ENCODE data around the gene REG3G. TPM values are rescaled to one million over a fixed set of nuclear protein-coding genes. Genes with fewer than 3 reads are reported as not detected.

REG3G gene
- polyA plus RNA-seq, 1 donor from 2014 or later = not detected

GRCh38 chr2:79011496-79011895 is 14.0 kb upstream of the REG3G start:
- no peak overlapping the region for H3K4me2 ChIP-seq (ENCODE audit: low read length)
- H3K36me3 ChIP-seq (ENCODE audit: insufficient read depth, low read length) = no peaks in the 10 kb centered on the region
- H3K9ac ChIP-seq (ENCODE audit: low read length) = no peak overlapping the region
- H3K27ac ChIP-seq (ENCODE audit: low read length) = no peak overlapping the region
- H3K27me3 ChIP-seq (ENCODE audit: insufficient read depth, low read depth, low read length) = no peaks in the 10 kb centered on the region
- H2AFZ ChIP-seq (ENCODE audit: low read depth, low read length) = no peak overlapping the region
- H3F3A ChIP-seq (ENCODE audit: insufficient read depth, low read length, poor library complexity, severe bottlenecking) = no peaks in the 10 kb centered on the region
- H3K9me3 ChIP-seq (ENCODE audit: low read length) = no peaks in the 10 kb centered on the region
- no peaks in the 10 kb centered on the region for H3K79me2 ChIP-seq (replicated peaks; ENCODE audit: insufficient read depth, low read length)
- no peaks in the 10 kb centered on the region for H4K20me1 ChIP-seq (ENCODE audit: insufficient read depth)
- H3K4me3 ChIP-seq (ENCODE audit: low read length) = no peak overlapping the region
- no peaks in the 10 kb centered on the region for H3K9me2 ChIP-seq (ENCODE audit: insufficient read depth, low read length)
- TF ChIP-seq RAD21 (conservative IDR thresholded peaks at IDR 0.05) (no peak), EP300 (conservative IDR thresholded peaks at IDR 0.05; ENCODE audit: poor library complexity, severe bottlenecking) (no peak), MXI1 (conservative IDR thresholded peaks at IDR 0.05; ENCODE audit: poor library complexity, severe bottlenecking) (no peak), REST (IDR thresholded peaks at IDR 0.05; ENCODE audit: borderline replicate concordance) (no peak), SMC3 (conservative IDR thresholded peaks at IDR 0.05; ENCODE audit: poor library complexity) (no peak), CTCF (IDR thresholded peaks at IDR 0.05; ENCODE audit: poor library complexity, severe bottlenecking) (no peak), TAF1 (IDR thresholded peaks at IDR 0.05; ENCODE audit: low read depth) (no peak), POLR2AphosphoS5 (IDR thresholded peaks at IDR 0.05) (no peak), EZH2 (IDR thresholded peaks at IDR 0.05; ENCODE audit: borderline replicate concordance, insufficient read depth, low read length, poor library complexity, severe bottlenecking) (no peak)

GRCh38 chr2:79013629-79014028 is 11.9 kb upstream of the REG3G start:
- Histone ChIP-seq H3K9ac (ENCODE audit: low read length) (no peak overlapping the region), H3K9me2 (ENCODE audit: insufficient read depth, low read length) (no peaks in the 10 kb centered on the region), H3K4me2 (ENCODE audit: low read length) (no peak overlapping the region), H3K36me3 (ENCODE audit: insufficient read depth, low read length) (no peaks in the 10 kb centered on the region), H3K27me3 (ENCODE audit: insufficient read depth, low read depth, low read length) (no peaks in the 10 kb centered on the region), H3K27ac (ENCODE audit: low read length) (no peak overlapping the region), H4K20me1 (ENCODE audit: insufficient read depth) (no peaks in the 10 kb centered on the region), H3K9me3 (ENCODE audit: low read length) (no peaks in the 10 kb centered on the region), H2AFZ (ENCODE audit: low read depth, low read length) (no peak overlapping the region), H3F3A (ENCODE audit: insufficient read depth, low read length, poor library complexity, severe bottlenecking) (no peaks in the 10 kb centered on the region), H3K4me3 (ENCODE audit: low read length) (no peak overlapping the region), H3K79me2 (replicated peaks; ENCODE audit: insufficient read depth, low read length) (no peaks in the 10 kb centered on the region)
- TF ChIP-seq MXI1 (conservative IDR thresholded peaks at IDR 0.05; ENCODE audit: poor library complexity, severe bottlenecking) = no peak
- TF ChIP-seq EP300 (conservative IDR thresholded peaks at IDR 0.05; ENCODE audit: poor library complexity, severe bottlenecking) = no peak
- TF ChIP-seq RAD21 (conservative IDR thresholded peaks at IDR 0.05) = no peak
- no peak for TF ChIP-seq SMC3 (conservative IDR thresholded peaks at IDR 0.05; ENCODE audit: poor library complexity)
- TF ChIP-seq EZH2 (IDR thresholded peaks at IDR 0.05; ENCODE audit: borderline replicate concordance, insufficient read depth, low read length, poor library complexity, severe bottlenecking) = no peak
- no peak for TF ChIP-seq TAF1 (IDR thresholded peaks at IDR 0.05; ENCODE audit: low read depth)
- no peak for TF ChIP-seq POLR2AphosphoS5 (IDR thresholded peaks at IDR 0.05)
- TF ChIP-seq REST (IDR thresholded peaks at IDR 0.05; ENCODE audit: borderline replicate concordance) = no peak
- TF ChIP-seq CTCF (IDR thresholded peaks at IDR 0.05; ENCODE audit: poor library complexity, severe bottlenecking) = no peak
